Ishikawa (cell line): ENCODE results near the gene CATSPER3.

Experiments
- EGR1 ChIP-seq: IDR thresholded peaks from 2 replicates; pipeline ENCODE4 v1.6.1; 2012
- EP300 ChIP-seq: IDR thresholded peaks from 2 replicates; pipeline ENCODE4 v1.6.1; 2012; ENCODE audit warnings: borderline replicate concordance
- RAD21 ChIP-seq: IDR thresholded peaks from 2 replicates; pipeline ENCODE4 v1.6.1; 2012; ENCODE audit warnings: low read depth
- TAF1 ChIP-seq: IDR thresholded peaks from 2 replicates; pipeline ENCODE4 v1.6.1; 2012; ENCODE audit warnings: low read depth, mild to moderate bottlenecking
- TF ChIP-seq, protein P1 (sequence below): IDR thresholded peaks from 2 replicates; pipeline ENCODE4 v1.6.1; 2012
- TF ChIP-seq, protein P2 (sequence below): IDR thresholded peaks from 2 replicates; pipeline ENCODE4 v1.6.1; 2012; ENCODE audit warnings: low read depth, mild to moderate bottlenecking

DNA sequence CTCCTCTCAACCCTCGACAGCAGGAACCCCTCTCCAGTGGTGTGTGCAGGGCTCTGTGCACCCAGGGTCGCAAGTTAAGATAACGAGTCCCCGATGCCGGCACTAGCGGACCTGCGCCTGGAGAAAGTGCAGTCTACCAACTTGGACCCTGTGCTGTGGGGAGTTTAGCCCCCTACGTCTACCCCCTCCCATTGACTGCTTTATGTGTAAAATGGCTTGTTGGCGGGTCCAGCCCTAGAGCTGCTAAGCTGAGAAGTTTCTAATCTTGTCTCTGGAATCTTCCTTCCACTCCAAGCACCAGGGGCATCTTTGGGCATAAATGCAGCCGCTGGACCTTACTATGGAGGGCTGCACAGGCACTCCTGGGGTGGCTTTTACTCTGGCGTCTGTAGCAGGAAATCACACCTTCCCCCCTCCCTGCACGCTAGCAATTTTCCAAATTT, 73.5 kb downstream of the CATSPER3 start:
- TF ChIP-seq, protein P1, sequence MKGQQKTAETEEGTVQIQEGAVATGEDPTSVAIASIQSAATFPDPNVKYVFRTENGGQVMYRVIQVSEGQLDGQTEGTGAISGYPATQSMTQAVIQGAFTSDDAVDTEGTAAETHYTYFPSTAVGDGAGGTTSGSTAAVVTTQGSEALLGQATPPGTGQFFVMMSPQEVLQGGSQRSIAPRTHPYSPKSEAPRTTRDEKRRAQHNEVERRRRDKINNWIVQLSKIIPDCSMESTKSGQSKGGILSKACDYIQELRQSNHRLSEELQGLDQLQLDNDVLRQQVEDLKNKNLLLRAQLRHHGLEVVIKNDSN: no peak
- TF ChIP-seq TAF1: no peak
- no peak for TF ChIP-seq RAD21
- no peak for TF ChIP-seq EGR1
- TF ChIP-seq EP300: no peak
- TF ChIP-seq, protein P2, sequence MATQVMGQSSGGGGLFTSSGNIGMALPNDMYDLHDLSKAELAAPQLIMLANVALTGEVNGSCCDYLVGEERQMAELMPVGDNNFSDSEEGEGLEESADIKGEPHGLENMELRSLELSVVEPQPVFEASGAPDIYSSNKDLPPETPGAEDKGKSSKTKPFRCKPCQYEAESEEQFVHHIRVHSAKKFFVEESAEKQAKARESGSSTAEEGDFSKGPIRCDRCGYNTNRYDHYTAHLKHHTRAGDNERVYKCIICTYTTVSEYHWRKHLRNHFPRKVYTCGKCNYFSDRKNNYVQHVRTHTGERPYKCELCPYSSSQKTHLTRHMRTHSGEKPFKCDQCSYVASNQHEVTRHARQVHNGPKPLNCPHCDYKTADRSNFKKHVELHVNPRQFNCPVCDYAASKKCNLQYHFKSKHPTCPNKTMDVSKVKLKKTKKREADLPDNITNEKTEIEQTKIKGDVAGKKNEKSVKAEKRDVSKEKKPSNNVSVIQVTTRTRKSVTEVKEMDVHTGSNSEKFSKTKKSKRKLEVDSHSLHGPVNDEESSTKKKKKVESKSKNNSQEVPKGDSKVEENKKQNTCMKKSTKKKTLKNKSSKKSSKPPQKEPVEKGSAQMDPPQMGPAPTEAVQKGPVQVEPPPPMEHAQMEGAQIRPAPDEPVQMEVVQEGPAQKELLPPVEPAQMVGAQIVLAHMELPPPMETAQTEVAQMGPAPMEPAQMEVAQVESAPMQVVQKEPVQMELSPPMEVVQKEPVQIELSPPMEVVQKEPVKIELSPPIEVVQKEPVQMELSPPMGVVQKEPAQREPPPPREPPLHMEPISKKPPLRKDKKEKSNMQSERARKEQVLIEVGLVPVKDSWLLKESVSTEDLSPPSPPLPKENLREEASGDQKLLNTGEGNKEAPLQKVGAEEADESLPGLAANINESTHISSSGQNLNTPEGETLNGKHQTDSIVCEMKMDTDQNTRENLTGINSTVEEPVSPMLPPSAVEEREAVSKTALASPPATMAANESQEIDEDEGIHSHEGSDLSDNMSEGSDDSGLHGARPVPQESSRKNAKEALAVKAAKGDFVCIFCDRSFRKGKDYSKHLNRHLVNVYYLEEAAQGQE: no peak
